GM21515 (cell line): Measurements from ENCODE around the gene LNPK.
"Not testable (repeated sequence)": the region's sequence is repeated elsewhere in the genome, so short reads cannot be mapped to it uniquely, and the experiment has no call there.

Source experiments
- ATAC-seq: cut with Tn5 transposase; IDR thresholded peaks from one replicate; pipeline ENCODE4 v1.9.1; 2021; ENCODE audit not compliant: unreplicated experiment

LNPK gene

DNA sequence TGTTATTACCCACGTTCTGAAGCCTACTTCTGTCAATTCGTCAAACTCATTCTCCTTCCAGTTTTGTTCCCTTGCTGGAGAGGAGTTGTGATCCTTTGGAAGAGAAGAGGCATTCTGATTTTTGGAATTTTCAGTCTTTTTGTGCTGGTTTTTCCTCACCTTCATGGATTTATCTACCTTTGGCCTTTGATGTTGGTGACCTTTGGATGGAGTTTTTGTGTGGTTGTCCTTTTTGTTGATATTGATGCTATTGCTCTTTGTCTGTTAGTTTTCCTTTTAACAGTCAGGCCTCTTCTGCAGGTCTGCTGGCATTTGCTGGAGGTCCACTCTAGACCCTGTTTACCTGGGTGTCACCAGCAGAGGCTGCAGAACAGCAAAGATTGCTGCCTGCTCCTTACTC lies 88.8 kb downstream of the LNPK start:
- not testable (repeated sequence) for ATAC-seq

- ATAC-seq: no peak
Measured at GRCh38 chr2:175904035-175904434, 98.0 kb downstream of the LNPK start.

- no peak for ATAC-seq
Measured at GRCh38 chr2:175903384-175903936, 98.6 kb downstream of the LNPK start.

GRCh38 chr2:175895957-175896356 lies 106.1 kb downstream of the LNPK start:
- ATAC-seq: not testable (repeated sequence)

DNA sequence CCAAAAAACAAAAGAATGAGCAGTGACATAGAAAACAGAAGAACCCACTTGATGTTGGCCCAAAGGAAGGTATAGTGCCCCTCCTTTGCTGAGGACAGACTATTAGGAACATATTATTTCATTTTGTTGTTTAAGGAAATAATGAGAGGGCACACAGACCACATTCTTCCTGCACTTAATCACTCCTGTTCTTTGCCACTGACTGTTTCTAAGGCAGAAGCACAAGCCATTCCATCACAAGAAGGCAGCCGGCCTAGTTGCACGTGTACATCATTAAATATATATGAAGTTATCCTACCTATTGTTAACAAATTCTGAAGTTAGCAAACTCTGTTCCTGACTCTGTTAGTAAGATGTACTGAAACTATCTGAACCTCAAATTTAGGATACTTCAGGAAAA lies 110.0 kb downstream of the LNPK start:
- no peak for ATAC-seq

DNA sequence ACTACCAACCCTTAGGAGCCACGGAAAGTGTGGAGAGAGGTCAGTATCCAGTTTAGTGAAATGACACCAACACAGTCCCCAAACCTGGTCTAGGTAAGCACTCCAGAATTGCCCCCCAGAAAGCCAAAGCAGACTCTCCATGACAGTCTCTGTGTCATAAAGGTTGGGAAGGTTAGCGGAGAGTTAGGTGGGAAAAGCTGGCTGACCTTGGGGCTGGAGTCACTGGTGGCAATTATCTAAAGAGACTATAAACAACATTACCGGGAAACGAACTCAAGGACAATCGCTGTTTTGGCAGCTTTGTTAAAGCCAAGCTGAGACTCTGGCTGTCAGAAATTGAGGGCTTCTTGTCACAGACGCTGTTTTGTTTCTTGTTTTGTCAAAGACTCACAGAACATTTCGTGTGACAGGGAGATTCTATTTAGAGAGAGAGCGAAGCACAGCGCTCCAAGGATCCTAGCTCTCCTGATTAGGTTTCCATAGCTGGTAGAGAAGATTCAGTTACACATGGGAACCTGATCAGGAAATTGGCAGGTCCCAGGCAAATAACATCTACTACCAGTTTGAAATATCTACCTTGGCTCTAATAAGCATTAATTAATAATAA lies 111.3 kb downstream of the LNPK start:
- no peak for ATAC-seq

GRCh38 chr2:175889701-175890302 lies 112.3 kb downstream of the LNPK start:
- ATAC-seq: no peak

- ATAC-seq: no peak
Measured at GRCh38 chr2:175887776-175888175, 114.3 kb downstream of the LNPK start.

GRCh38 chr2:175884697-175885393 lies 117.2 kb downstream of the LNPK start:
- no peak for ATAC-seq

DNA sequence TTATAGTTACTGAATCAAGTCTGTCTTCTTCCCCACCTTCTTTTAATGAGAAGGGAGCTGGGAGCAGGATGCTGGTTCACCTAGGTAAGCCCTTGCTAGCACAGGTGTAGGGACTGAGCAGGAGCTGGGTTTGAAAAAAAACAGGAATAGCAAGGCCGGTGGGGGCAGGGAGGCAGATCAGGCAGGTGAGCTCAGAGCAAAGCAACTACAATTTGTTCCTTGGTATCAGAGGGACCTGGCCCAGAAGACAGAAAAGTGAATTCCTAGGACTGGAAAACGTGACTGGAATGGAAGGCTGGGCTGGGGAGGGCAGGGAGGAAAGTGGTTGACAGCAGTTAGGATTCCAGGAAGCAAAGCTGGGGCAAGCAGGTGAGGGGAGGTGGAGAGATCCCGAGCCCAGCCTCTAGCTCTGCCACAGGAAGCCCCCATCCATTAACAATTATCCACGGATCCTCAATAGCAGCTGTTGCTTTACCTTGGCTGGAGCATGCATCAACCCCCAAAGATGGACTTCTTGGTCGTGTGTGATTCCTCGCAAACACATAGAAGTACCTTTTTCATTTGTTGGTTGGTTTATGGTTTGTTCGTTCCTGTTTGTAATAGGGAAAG lies 118.4 kb downstream of the LNPK start:
- no peak for ATAC-seq

DNA sequence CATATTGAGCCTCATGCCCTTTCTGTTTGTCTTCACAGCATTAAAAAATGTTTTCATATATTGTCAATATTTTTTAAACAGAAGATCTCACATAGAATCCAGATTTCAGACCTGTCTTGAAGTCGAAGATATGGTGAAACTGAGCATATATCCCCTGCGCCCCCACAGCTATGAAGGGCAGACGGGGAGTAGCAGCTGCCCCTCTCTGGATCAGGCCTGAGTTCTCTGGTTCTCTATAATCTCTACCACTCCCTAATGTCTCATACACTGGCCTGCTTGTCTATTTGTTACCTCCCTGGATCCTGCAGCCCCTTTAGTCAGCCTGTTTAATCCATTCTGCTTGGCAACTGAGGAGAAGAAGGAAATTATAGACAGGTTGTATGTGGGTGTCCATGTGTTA lies 122.4 kb downstream of the LNPK start:
- no peak for ATAC-seq

- no peak for ATAC-seq
Measured at GRCh38 chr2:175877845-175878544, 124.1 kb downstream of the LNPK start.

DNA sequence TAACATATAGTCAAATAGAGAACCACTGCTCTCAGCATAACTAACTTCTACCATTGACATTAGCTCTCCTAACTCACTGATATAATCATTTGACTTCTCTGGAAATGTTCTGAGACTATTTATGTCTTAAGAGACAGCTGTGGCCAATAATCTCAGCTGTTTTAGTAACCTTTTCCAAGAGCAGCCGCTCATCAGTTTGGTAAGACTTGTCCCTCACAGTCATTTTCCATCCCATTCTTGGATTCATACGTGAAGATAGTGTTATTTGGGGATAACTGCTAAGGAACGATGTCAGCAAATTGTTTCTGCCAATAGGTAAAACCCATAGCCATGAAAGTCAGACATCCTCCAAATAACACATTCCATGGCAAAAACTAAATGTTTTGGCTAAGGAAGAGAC lies 127.8 kb downstream of the LNPK start:
- no peak for ATAC-seq
